CD4-positive, alpha-beta T cell (primary cell): ENCODE data around the gene PAQR8. TPM values are rescaled to one million over a fixed set of nuclear protein-coding genes. Genes with fewer than 3 reads are reported as not detected.

Experiments
- ATAC-seq: fragments of 200-7000 bp; cut with Tn5 transposase; one replicate; pipeline ENCODE4 v1.10.0; 2022; ENCODE audit warnings: mild to moderate bottlenecking; ENCODE audit not compliant: poor library complexity
- CTCF ChIA-PET: fragments of 350-600 bp; sonication (Branson Sonifier 250); formaldehyde crosslinking; loops from one replicate; lab custom pipeline; 2021; ENCODE audit warnings: antibody characterized with exemption, inconsistent platforms; lab: Charles Lee
- POLR2A ChIA-PET: fragments of 350-600 bp; sonication (Branson Sonifier 250); formaldehyde crosslinking; loops from one replicate; lab custom pipeline; 2021; ENCODE audit warnings: antibody characterized with exemption, inconsistent platforms; lab: Charles Lee
- DNase-seq, 14 experiments: peaks; one replicate each; pipeline ENCODE4 v3.0.0-alpha.2; 2013 to 2020; ENCODE audit warnings: mixed read lengths in 2 of 14
- H3K27ac ChIP-seq, 2 donors: one replicate each; pipeline versions ENCODE4 v1.5.1 to v1.7.0; 2013; ENCODE audit warnings: low read length in 2 of 2, low read depth in 1 of 2, mild to moderate bottlenecking in 1 of 2
- H3K27me3 ChIP-seq, 2 experiments: 1 replicate in 1 of 2; 2 replicates in 1 of 2; pipeline versions ENCODE4 v1.6.1 to v1.7.0; 2013; ENCODE audit warnings: low read length in 2 of 2, control low read depth in 1 of 2, mild to moderate bottlenecking in 1 of 2, moderate library complexity in 1 of 2; ENCODE audit not compliant: insufficient read depth in 2 of 2, control insufficient read depth in 1 of 2
- H3K36me3 ChIP-seq: one replicate; pipeline ENCODE4 v1.6.1; 2013; ENCODE audit warnings: low read length, control low read depth; ENCODE audit not compliant: insufficient read depth
- H3K4me1 ChIP-seq: one replicate; pipeline ENCODE4 v1.6.1; 2013; ENCODE audit warnings: low read length, control low read depth; ENCODE audit not compliant: insufficient read depth
- H3K4me3 ChIP-seq: one replicate; pipeline ENCODE4 v1.5.1; 2013; ENCODE audit warnings: mild to moderate bottlenecking, low read length, moderate library complexity
- H3K9me3 ChIP-seq, 2 experiments: 1 replicate in 1 of 2; 2 replicates in 1 of 2; pipeline versions ENCODE4 v1.6.1 to v1.7.0; 2013; ENCODE audit warnings: low read length in 2 of 2, mild to moderate bottlenecking in 2 of 2, control low read depth in 1 of 2, moderate library complexity in 1 of 2; ENCODE audit not compliant: control insufficient read depth in 1 of 2, insufficient read depth in 1 of 2
- H3K27ac Mint-ChIP-seq: one replicate; pipeline ENCODE4 v1.8.0; 2020; ENCODE audit warnings: mixed read lengths
- H3K27me3 Mint-ChIP-seq: one replicate; pipeline ENCODE4 v1.8.0; 2021; ENCODE audit warnings: mixed read lengths
- H3K36me3 Mint-ChIP-seq: one replicate; pipeline ENCODE4 v1.8.0; 2021; ENCODE audit warnings: low read depth, mixed read lengths
- H3K4me1 Mint-ChIP-seq: one replicate; pipeline ENCODE4 v1.8.0; 2021; ENCODE audit warnings: low read depth, mixed read lengths
- H3K4me3 Mint-ChIP-seq: one replicate; pipeline ENCODE4 v1.8.0; 2020; ENCODE audit warnings: mild to moderate bottlenecking, mixed read lengths
- H3K9me3 Mint-ChIP-seq: one replicate; pipeline ENCODE4 v1.8.0; 2020; ENCODE audit warnings: mixed read lengths
- intact Hi-C, 2 experiments: fragments of 100-400 bp; cut with DNase I in 1 of 2; cut with micrococcal nuclease in 1 of 2; formaldehyde crosslinking; loops; one replicate each; pipeline versions ENCODE4 v1.15.1 to v1.9.0; 2023 to 2025; cut with DNase I, micrococcal nuclease
- total RNA-seq, 174 experiments: library from RNA in 2 of 174; stranded (reverse) in 2 of 174; gene quantifications; one replicate each; pipeline ENCODE4 v1.2.3 and lab custom pipeline; 2021 to 2026
- TF ChIP-seq, protein P1 (sequence below): fragments of 200-600 bp; IDR thresholded peaks from one replicate; pipeline ENCODE4 v1.8.0; 2022; ENCODE audit warnings: antibody characterized with exemption, mild to moderate bottlenecking

PAQR8 gene
- total RNA-seq, 2 experiments from 2014 or later = 1.8 to 1.9 TPM

GRCh38 chr6:52364480-52365166, 2.7 kb downstream of the PAQR8 start:
- Histone ChIP-seq H3K27me3 (no peaks in the 10 kb centered on the region), H3K4me3 (no peak overlapping the region), H3K4me1 (peaks cover 35% of the 10 kb centered on the region), H3K36me3 (peaks cover 28% of the 10 kb centered on the region), H3K9me3 (no peaks in the 10 kb centered on the region), H3K27ac (no peak overlapping the region)
- peak overlapping the region; percentile 92 for H3K27ac Mint-ChIP-seq
- ATAC-seq (no peak), DNase-seq (no peak)
- ChIA-PET POLR2A (interaction anchor here (0.6 to 8.4 kb wide), 2 partner anchors 24 to 56 kb away, joined by 3 to 132 read pairs; no protein-coding TSS in a partner anchor), CTCF (interaction anchor here (0.6 to 1.4 kb wide), 4 partner anchors 10 to 230 kb away, joined by 3 to 5 read pairs (median 4); partner anchors contain the start of gene MCM3)
- H3K27me3 Mint-ChIP-seq = no peaks in the 10 kb centered on the region
- TF ChIP-seq, protein P1, sequence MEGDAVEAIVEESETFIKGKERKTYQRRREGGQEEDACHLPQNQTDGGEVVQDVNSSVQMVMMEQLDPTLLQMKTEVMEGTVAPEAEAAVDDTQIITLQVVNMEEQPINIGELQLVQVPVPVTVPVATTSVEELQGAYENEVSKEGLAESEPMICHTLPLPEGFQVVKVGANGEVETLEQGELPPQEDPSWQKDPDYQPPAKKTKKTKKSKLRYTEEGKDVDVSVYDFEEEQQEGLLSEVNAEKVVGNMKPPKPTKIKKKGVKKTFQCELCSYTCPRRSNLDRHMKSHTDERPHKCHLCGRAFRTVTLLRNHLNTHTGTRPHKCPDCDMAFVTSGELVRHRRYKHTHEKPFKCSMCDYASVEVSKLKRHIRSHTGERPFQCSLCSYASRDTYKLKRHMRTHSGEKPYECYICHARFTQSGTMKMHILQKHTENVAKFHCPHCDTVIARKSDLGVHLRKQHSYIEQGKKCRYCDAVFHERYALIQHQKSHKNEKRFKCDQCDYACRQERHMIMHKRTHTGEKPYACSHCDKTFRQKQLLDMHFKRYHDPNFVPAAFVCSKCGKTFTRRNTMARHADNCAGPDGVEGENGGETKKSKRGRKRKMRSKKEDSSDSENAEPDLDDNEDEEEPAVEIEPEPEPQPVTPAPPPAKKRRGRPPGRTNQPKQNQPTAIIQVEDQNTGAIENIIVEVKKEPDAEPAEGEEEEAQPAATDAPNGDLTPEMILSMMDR = no peak
- peaks cover 72% of the 10 kb centered on the region for H3K36me3 Mint-ChIP-seq
- H3K9me3 Mint-ChIP-seq = no peaks in the 10 kb centered on the region
- intact Hi-C loops = loop anchor here (2.0 to 5.0 kb wide), 4 partner anchors 24 to 298 kb away; no protein-coding TSS in a partner anchor
- H3K4me3 Mint-ChIP-seq = peak overlapping the region; percentile 98
- peaks cover 79% of the 10 kb centered on the region for H3K4me1 Mint-ChIP-seq

DNA sequence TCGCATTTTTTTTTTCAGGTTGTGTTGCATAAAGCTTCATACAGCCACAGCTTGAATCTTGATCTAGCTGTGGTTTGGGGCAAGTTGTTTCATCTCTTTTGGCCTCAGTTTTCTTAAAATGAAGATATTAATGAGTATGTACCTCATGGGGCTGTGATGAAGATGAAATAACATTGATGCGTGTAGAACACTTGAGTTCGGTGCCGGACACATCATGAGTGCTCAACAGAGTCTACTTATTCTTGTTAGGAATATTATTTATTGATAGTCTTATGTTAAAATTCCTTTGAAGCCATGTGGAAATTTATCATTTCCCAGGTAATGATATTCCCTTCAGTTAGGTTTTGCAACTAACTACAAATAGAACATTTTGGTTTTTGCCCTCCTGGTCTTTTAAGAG, 3.4 kb downstream of the PAQR8 start:
- CTCF ChIA-PET = interaction anchor here (0.7 to 1.4 kb wide), 6 partner anchors 10 to 287 kb away, joined by 3 to 5 read pairs (median 4); partner anchors contain the start of gene MCM3
- Mint-ChIP-seq H3K4me3 (peak overlapping the region; percentile 98), H3K36me3 (peaks cover 77% of the 10 kb centered on the region), H3K27me3 (no peaks in the 10 kb centered on the region), H3K4me1 (peaks cover 84% of the 10 kb centered on the region), H3K27ac (peak overlapping the region; percentile 92), H3K9me3 (no peaks in the 10 kb centered on the region)
- DNase-seq = no peak
- Histone ChIP-seq H3K27me3 (no peaks in the 10 kb centered on the region), H3K36me3 (peaks cover 30% of the 10 kb centered on the region), H3K4me3 (no peak overlapping the region), H3K27ac (no peak overlapping the region), H3K9me3 (no peaks in the 10 kb centered on the region), H3K4me1 (peaks cover 39% of the 10 kb centered on the region)
- POLR2A ChIA-PET = interaction anchor here (8.4 kb wide), 1 partner anchor 23 kb away, joined by 132 read pairs; no protein-coding TSS in a partner anchor
- TF ChIP-seq, protein P1 = no peak
- no peak for ATAC-seq
- intact Hi-C loops = loop anchor here in 1 of 2 experiments (2.0 kb wide), 1 partner anchor 23 kb away; no protein-coding TSS in a partner anchor

GRCh38 chr6:52365866-52366540, 4.1 kb downstream of the PAQR8 start:
- Mint-ChIP-seq H3K27me3 (no peaks in the 10 kb centered on the region), H3K36me3 (peaks cover 83% of the 10 kb centered on the region), H3K9me3 (no peaks in the 10 kb centered on the region), H3K27ac (peak overlapping the region; percentile 59), H3K4me1 (peaks cover 91% of the 10 kb centered on the region), H3K4me3 (peak overlapping the region; percentile 1)
- peaks cover 40% of the 10 kb centered on the region for H3K4me1 ChIP-seq
- intact Hi-C loops = loop anchor here in 1 of 2 experiments (2.0 kb wide), 2 partner anchors 17 to 23 kb away; no protein-coding TSS in a partner anchor
- H3K4me3 ChIP-seq = no peak overlapping the region
- H3K27ac ChIP-seq = no peak overlapping the region
- H3K27me3 ChIP-seq = no peaks in the 10 kb centered on the region
- DNase-seq (no peak), ATAC-seq (no peak)
- TF ChIP-seq, protein P1 = no peak
- POLR2A ChIA-PET = interaction anchor here (0.7 to 8.4 kb wide), 3 partner anchors 10 to 53 kb away, joined by 3 to 132 read pairs (median 3); no protein-coding TSS in a partner anchor
- CTCF ChIA-PET = interaction anchor here (0.7 to 1.4 kb wide), 7 partner anchors 9 to 286 kb away, joined by 3 to 5 read pairs (median 3); partner anchors contain the start of gene MCM3
- H3K9me3 ChIP-seq = no peaks in the 10 kb centered on the region
- peaks cover 35% of the 10 kb centered on the region for H3K36me3 ChIP-seq
